ENCODE measurements around the gene ELANE.
"Not testable (repeated sequence)": the region's sequence is repeated elsewhere in the genome, so short reads cannot be mapped to it uniquely, and the experiment has no call there.

Gene ELANE

GRCh38 chr19:843180-843835 lies 8.8 kb upstream of the ELANE start:
- no peak for TF ChIP-seq CTCF (IDR thresholded peaks at IDR 0.05; ENCODE audit: control extremely low read depth, extremely low read depth, low read depth, missing control alignments)
- DNase-seq (ENCODE audit: extremely low spot score) = no peak
- ChIA-PET POLR2A (interaction anchor here (0.9 kb wide), 1 partner anchor 41 kb away, joined by 3 read pairs; no protein-coding TSS in a partner anchor), CTCF (interaction anchor here (1.5 kb wide), 1 partner anchor 14 kb away, joined by 7 read pairs; no protein-coding TSS in a partner anchor)

- no peak for DNase-seq (ENCODE audit: extremely low spot score)
- CTCF ChIA-PET = no interaction called here
- POLR2A ChIA-PET = no interaction called here
Measured at GRCh38 chr19:843836-844545, 8.1 kb upstream of the ELANE start.

GRCh38 chr19:844546-844971 lies 7.5 kb upstream of the ELANE start:
- DNase-seq (ENCODE audit: extremely low spot score) = no peak
- TF ChIP-seq CTCF (IDR thresholded peaks at IDR 0.05; ENCODE audit: control extremely low read depth, extremely low read depth, low read depth, missing control alignments) = no peak
- POLR2A ChIA-PET = no interaction called here
- CTCF ChIA-PET = no interaction called here

More at GRCh38 chr19:843836-844545, 8.1 kb upstream of the ELANE start:
- TF ChIP-seq CTCF (IDR thresholded peaks at IDR 0.05; ENCODE audit: control extremely low read depth, extremely low read depth, low read depth, missing control alignments) = no peak

GRCh38 chr19:845707-846521 lies 6.2 kb upstream of the ELANE start:
- ChIA-PET POLR2A (no interaction called here), CTCF (interaction anchor here (1.6 kb wide), 1 partner anchor 11 kb away, joined by 7 read pairs; no protein-coding TSS in a partner anchor)
- TF ChIP-seq CTCF (IDR thresholded peaks at IDR 0.05; ENCODE audit: control extremely low read depth, extremely low read depth, low read depth, missing control alignments) = no peak
- DNase-seq (ENCODE audit: extremely low spot score) = no peak

GRCh38 chr19:848386-848921 lies 3.6 kb upstream of the ELANE start:
- POLR2A ChIA-PET = interaction anchor here (0.6 kb wide), 1 partner anchor 30 kb away, joined by 3 read pairs; no protein-coding TSS in a partner anchor
- DNase-seq (ENCODE audit: extremely low spot score) = no peak
- CTCF ChIA-PET = interaction anchor here (1.1 to 1.4 kb wide), 2 partner anchors 8 to 79 kb away, joined by 3 to 4 read pairs; no protein-coding TSS in a partner anchor
- no peak for TF ChIP-seq CTCF (IDR thresholded peaks at IDR 0.05; ENCODE audit: control extremely low read depth, extremely low read depth, low read depth, missing control alignments)

GRCh38 chr19:849195-849594 lies 2.9 kb upstream of the ELANE start:
- CTCF ChIA-PET = interaction anchor here (0.9 to 1.6 kb wide), 4 partner anchors 7 to 80 kb away, joined by 3 to 4 read pairs (median 4); no protein-coding TSS in a partner anchor
- DNase-seq (ENCODE audit: extremely low spot score) = not testable (repeated sequence)
- POLR2A ChIA-PET = interaction anchor here (0.6 kb wide), 1 partner anchor 46 kb away, joined by 3 read pairs; no protein-coding TSS in a partner anchor

All from GM10248 (cell line).